K562 (cell line): ENCODE data around the gene POLD4. TPM values are rescaled to one million over a fixed set of nuclear protein-coding genes. Genes with fewer than 3 reads are reported as not detected.

Experiments
- GABPB1 ChIP-seq: sonication (generic); formaldehyde crosslinking; IDR thresholded peaks from 2 replicates; pipeline ENCODE4 v1.8.0; 2022; ENCODE audit warnings: mild to moderate bottlenecking, missing genetic modification reagents
- HMG20A ChIP-seq: fragments of 450-650 bp; formaldehyde crosslinking; conservative IDR thresholded peaks from 2 replicates; pipeline ENCODE4 v1.4.0; 2020; ENCODE audit warnings: mild to moderate bottlenecking, mixed read lengths
- KDM4B ChIP-seq, 2 experiments: fragments of 450-650 bp in 1 of 2; sonication (generic) in 1 of 2; IDR thresholded peaks; 2 replicates each; pipeline ENCODE4 v1.6.1; 2016 to 2017; ENCODE audit warnings: borderline replicate concordance in 2 of 2, antibody characterized with exemption in 1 of 2, low read depth in 1 of 2, mild to moderate bottlenecking in 1 of 2
- OTX1 ChIP-seq: fragments of 450-650 bp; formaldehyde crosslinking; IDR thresholded peaks from 2 replicates; pipeline ENCODE4 v1.4.0; 2022; ENCODE audit warnings: mild to moderate bottlenecking
- RBBP5 ChIP-seq: fragments of 200-600 bp; sonication (generic); IDR thresholded peaks from 2 replicates; pipeline ENCODE4 v1.6.1; 2012; ENCODE audit warnings: borderline replicate concordance, mild to moderate bottlenecking, low read length, control low read depth, inconsistent platforms; ENCODE audit not compliant: insufficient read depth, poor library complexity, severe bottlenecking
- RCOR1 ChIP-seq, 2 experiments: IDR thresholded peaks; 2 replicates each; pipeline ENCODE4 v1.6.1; 2012; ENCODE audit warnings: low read depth in 2 of 2, low read length in 2 of 2, borderline replicate concordance in 1 of 2, improper control_type of control experiment in 1 of 2
- SMAD1 ChIP-seq: fragments of 150-350 bp; IDR thresholded peaks from 2 replicates; pipeline ENCODE4 v1.6.1; 2014; ENCODE audit warnings: low read length, low read depth; ENCODE audit not compliant: partially characterized antibody
- SMARCA5 ChIP-seq: fragments of 450-650 bp; IDR thresholded peaks from 2 replicates; pipeline ENCODE4 v1.6.1; 2016
- SMARCE1 ChIP-seq: fragments of 450-650 bp; IDR thresholded peaks from 2 replicates; pipeline ENCODE4 v1.7.1; 2016; ENCODE audit warnings: mild to moderate bottlenecking
- TRIM28 ChIP-seq: fragments of 450-650 bp; IDR thresholded peaks from 2 replicates; pipeline ENCODE4 v1.6.1; 2017
- ZEB2 ChIP-seq: fragments of 450-650 bp; IDR thresholded peaks from 2 replicates; pipeline ENCODE4 v1.6.1; 2016
- ZNF175 ChIP-seq: fragments of 200-800 bp; sonication (Bioruptor generic); IDR thresholded peaks from 2 replicates; pipeline ENCODE4 v1.6.1; 2016; ENCODE audit warnings: low read depth, mild to moderate bottlenecking, missing genetic modification characterization, missing compliant biosample characterization
- ZNF263 ChIP-seq: sonication (generic); formaldehyde crosslinking; IDR thresholded peaks from 2 replicates; pipeline ENCODE4 v1.8.0; 2022; ENCODE audit warnings: mild to moderate bottlenecking, missing genetic modification reagents, borderline replicate concordance
- ZNF507 ChIP-seq: conservative IDR thresholded peaks from 2 replicates; pipeline ENCODE4 v1.6.1; 2017; ENCODE audit warnings: missing genetic modification characterization, missing compliant biosample characterization
- polyA plus RNA-seq, 8 experiments: library from polyadenylated mRNA; depleted of rRNA in 4 of 8; stranded (reverse) in 5 of 8; unstranded in 3 of 8; fragments of >200 nt; fragmentation: Nextera tagmentation in 2 of 8; fragmentation: Illumina TruSeq in 1 of 8; extraction: Ambion mirVana in 2 of 8; extraction: Trizol in 1 of 8; gene quantifications; 2 replicates each; pipeline versions ENCODE4 v1.2.1 to v1.2.3, GENCODE V29; 2011 to 2014; ENCODE audit warnings: inconsistent platforms in 1 of 8, missing spikeins in 1 of 8
- total RNA-seq, 7 experiments: library from RNA; depleted of rRNA in 6 of 7; stranded (reverse); fragments of >200 nt in 6 of 7; fragmentation: Illumina TruSeq in 2 of 7; extraction: Trizol in 2 of 7; gene quantifications; 2 replicates each; pipeline versions ENCODE4 v1.2.1 to v1.2.3, GENCODE V29; 2011 to 2021; ENCODE audit warnings: low replicate concordance in 1 of 7
- TF ChIP-seq, protein P1 (sequence below): IDR thresholded peaks from 2 replicates; pipeline ENCODE4 v1.6.1; 2011; ENCODE audit warnings: borderline replicate concordance, low read depth, mild to moderate bottlenecking, moderate library complexity, low read length; ENCODE audit not compliant: insufficient read depth, poor library complexity, severe bottlenecking
- TF ChIP-seq, protein P2 (sequence below): sonication (generic); formaldehyde crosslinking; IDR thresholded peaks from 2 replicates; pipeline ENCODE4 v1.8.0; 2022; ENCODE audit warnings: missing genetic modification reagents, mild to moderate bottlenecking, moderate library complexity, borderline replicate concordance
- TF ChIP-seq, protein P3 (sequence below): fragments of 450-650 bp; IDR thresholded peaks from 2 replicates; pipeline ENCODE4 v1.6.1; 2018; ENCODE audit not compliant: partially characterized antibody
- TF ChIP-seq, protein P4 (sequence below): fragments of 450-650 bp; IDR thresholded peaks from 2 replicates; pipeline ENCODE4 v1.6.1; 2017; ENCODE audit warnings: antibody characterized with exemption

The POLD4 gene
- total and polyA plus RNA-seq, 9 of the 15 experiments (the other 6 are each of a cell fraction or from before 2014, with no cell fraction given) = 5.8 to 64.5 (median 18.3) TPM

GRCh38 chr11:67371189-67371910 lies 18.0 kb upstream of the POLD4 start (continued):
- TF ChIP-seq, protein P1, sequence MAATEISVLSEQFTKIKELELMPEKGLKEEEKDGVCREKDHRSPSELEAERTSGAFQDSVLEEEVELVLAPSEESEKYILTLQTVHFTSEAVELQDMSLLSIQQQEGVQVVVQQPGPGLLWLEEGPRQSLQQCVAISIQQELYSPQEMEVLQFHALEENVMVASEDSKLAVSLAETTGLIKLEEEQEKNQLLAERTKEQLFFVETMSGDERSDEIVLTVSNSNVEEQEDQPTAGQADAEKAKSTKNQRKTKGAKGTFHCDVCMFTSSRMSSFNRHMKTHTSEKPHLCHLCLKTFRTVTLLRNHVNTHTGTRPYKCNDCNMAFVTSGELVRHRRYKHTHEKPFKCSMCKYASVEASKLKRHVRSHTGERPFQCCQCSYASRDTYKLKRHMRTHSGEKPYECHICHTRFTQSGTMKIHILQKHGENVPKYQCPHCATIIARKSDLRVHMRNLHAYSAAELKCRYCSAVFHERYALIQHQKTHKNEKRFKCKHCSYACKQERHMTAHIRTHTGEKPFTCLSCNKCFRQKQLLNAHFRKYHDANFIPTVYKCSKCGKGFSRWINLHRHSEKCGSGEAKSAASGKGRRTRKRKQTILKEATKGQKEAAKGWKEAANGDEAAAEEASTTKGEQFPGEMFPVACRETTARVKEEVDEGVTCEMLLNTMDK = peak; percentile 93
- TF ChIP-seq TRIM28 = no peak
- TF ChIP-seq, protein P2, sequence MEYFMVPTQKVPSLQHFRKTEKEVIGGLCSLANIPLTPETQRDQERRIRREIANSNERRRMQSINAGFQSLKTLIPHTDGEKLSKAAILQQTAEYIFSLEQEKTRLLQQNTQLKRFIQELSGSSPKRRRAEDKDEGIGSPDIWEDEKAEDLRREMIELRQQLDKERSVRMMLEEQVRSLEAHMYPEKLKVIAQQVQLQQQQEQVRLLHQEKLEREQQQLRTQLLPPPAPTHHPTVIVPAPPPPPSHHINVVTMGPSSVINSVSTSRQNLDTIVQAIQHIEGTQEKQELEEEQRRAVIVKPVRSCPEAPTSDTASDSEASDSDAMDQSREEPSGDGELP (CRISPR knock-in tag) = peak; percentile 46; the same call in 1 of the 2 replicates
- no peak for TF ChIP-seq HMG20A (CRISPR knock-in tag)
- no peak for TF ChIP-seq ZNF507
- TF ChIP-seq SMARCE1 = peak; percentile 29; the same call in 1 of the 2 replicates
- peak; percentile 8 for TF ChIP-seq RBBP5
- no peak for TF ChIP-seq SMAD1
- TF ChIP-seq, protein P3, sequence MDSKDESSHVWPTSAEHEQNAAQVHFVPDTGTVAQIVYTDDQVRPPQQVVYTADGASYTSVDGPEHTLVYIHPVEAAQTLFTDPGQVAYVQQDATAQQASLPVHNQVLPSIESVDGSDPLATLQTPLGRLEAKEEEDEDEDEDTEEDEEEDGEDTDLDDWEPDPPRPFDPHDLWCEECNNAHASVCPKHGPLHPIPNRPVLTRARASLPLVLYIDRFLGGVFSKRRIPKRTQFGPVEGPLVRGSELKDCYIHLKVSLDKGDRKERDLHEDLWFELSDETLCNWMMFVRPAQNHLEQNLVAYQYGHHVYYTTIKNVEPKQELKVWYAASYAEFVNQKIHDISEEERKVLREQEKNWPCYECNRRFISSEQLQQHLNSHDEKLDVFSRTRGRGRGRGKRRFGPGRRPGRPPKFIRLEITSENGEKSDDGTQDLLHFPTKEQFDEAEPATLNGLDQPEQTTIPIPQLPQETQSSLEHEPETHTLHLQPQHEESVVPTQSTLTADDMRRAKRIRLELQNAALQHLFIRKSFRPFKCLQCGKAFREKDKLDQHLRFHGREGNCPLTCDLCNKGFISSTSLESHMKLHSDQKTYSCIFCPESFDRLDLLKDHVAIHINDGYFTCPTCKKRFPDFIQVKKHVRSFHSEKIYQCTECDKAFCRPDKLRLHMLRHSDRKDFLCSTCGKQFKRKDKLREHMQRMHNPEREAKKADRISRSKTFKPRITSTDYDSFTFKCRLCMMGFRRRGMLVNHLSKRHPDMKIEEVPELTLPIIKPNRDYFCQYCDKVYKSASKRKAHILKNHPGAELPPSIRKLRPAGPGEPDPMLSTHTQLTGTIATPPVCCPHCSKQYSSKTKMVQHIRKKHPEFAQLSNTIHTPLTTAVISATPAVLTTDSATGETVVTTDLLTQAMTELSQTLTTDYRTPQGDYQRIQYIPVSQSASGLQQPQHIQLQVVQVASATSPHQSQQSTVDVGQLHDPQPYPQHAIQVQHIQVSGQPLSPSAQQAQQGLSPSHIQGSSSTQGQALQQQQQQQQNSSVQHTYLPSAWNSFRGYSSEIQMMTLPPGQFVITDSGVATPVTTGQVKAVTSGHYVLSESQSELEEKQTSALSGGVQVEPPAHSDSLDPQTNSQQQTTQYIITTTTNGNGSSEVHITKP = no peak
- 0 out of 2 replicates have a peak, but pooled peaks have one; percentile 31 for TF ChIP-seq GABPB1 (CRISPR knock-in tag)
- peak; percentile 79 for TF ChIP-seq SMARCA5
- TF ChIP-seq ZNF263 = peak; percentile 64; the same call in 1 of the 2 replicates
- TF ChIP-seq RCOR1 (IDR thresholded peaks at IDR 0.05; ENCODE audit: borderline replicate concordance in 1 of 2, low read depth in 2 of 2, low read length in 2 of 2) = peak in 1 of 2 experiments; percentile 39; a peak in 1 of 4 replicates
- TF ChIP-seq, protein P4, sequence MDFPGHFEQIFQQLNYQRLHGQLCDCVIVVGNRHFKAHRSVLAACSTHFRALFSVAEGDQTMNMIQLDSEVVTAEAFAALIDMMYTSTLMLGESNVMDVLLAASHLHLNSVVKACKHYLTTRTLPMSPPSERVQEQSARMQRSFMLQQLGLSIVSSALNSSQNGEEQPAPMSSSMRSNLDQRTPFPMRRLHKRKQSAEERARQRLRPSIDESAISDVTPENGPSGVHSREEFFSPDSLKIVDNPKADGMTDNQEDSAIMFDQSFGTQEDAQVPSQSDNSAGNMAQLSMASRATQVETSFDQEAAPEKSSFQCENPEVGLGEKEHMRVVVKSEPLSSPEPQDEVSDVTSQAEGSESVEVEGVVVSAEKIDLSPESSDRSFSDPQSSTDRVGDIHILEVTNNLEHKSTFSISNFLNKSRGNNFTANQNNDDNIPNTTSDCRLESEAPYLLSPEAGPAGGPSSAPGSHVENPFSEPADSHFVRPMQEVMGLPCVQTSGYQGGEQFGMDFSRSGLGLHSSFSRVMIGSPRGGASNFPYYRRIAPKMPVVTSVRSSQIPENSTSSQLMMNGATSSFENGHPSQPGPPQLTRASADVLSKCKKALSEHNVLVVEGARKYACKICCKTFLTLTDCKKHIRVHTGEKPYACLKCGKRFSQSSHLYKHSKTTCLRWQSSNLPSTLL = peak; percentile 51; the same call in 1 of the 2 replicates
- 0 out of 2 replicates have a peak, but pooled peaks have one; percentile 39 for TF ChIP-seq ZEB2
- peak; percentile 82; the same call in 1 of the 2 replicates for TF ChIP-seq OTX1 (CRISPR knock-in tag)
- TF ChIP-seq ZNF175 (CRISPR knock-in tag) = no peak
- TF ChIP-seq KDM4B (IDR thresholded peaks at IDR 0.05; ENCODE audit: borderline replicate concordance in 2 of 2, low read depth in 1 of 2) = peak in 1 of 2 experiments; percentile 41; a peak in 1 of 4 replicates
